ENCODE measurements around the gene HAUS8.

DNA sequence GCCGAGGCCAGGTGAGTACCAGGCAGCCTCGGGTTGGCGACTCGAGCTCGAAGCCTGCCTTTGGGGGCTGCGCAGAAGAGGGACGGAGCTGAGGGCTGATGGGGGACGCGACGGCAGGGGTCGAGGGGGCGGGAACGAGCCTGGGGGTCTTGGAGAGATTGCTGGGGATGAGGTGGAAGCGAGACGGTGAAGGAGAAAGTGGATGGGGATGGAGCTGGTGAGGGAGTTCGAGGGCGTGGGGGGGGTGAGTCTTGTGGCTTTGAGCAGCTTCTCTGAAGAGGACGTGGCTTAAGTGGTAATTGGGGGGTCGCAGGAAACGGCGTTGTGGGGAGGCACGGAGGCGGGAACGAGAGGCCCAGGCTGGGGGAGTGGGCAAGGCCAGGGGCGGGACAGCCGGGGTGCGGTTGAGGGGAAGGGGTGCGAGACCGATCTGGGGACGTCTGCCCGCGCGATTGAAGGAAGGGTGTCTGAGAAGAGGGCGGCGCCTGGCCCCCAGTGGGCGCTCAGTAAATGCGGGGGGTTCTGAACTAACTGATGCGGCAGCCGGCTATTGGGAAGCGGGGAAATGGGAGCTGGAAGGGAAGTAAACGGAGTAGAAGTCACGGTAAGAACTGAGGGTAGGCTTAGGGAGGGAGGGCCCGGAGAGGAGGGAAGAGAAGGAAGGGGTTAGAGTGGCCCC lies 751 bp upstream of the HAUS8 start:
- no peak for TF ChIP-seq RAD21 (IDR thresholded peaks at IDR 0.05; ENCODE audit: insufficient read depth, low read depth, low read length)
- no peak for TF ChIP-seq JUNB (IDR thresholded peaks at IDR 0.05)
- no peak for TF ChIP-seq EZH2 (IDR thresholded peaks at IDR 0.05; ENCODE audit: borderline replicate concordance, control insufficient read depth, low read depth, low read length)
